Thyroid gland (tissue), 4 donors: ENCODE measurements around the gene TUBA3E.
"Not testable (repeated sequence)": the region's sequence is repeated elsewhere in the genome, so short reads cannot be mapped to it uniquely, and the experiment has no call there.

Source experiments
- POLR2A ChIP-seq, 2 donors: fragments of 450-650 bp; IDR thresholded peaks; one replicate each; pipeline ENCODE4 v1.6.1; 2017; ENCODE audit warnings: antibody characterized with exemption in 2 of 2, mild to moderate bottlenecking in 2 of 2, moderate library complexity in 1 of 2
- TF ChIP-seq, protein P1 (sequence below), 6 experiments: fragments of 200-600 bp in 3 of 6; fragments of 450-650 bp in 3 of 6; sonication (generic) in 3 of 6; IDR thresholded peaks; one replicate each; pipeline ENCODE4 v1.5.1; 2016 to 2019; ENCODE audit warnings: antibody characterized with exemption in 6 of 6, mild to moderate bottlenecking in 2 of 6, inconsistent platforms in 1 of 6, moderate library complexity in 1 of 6

DNA sequence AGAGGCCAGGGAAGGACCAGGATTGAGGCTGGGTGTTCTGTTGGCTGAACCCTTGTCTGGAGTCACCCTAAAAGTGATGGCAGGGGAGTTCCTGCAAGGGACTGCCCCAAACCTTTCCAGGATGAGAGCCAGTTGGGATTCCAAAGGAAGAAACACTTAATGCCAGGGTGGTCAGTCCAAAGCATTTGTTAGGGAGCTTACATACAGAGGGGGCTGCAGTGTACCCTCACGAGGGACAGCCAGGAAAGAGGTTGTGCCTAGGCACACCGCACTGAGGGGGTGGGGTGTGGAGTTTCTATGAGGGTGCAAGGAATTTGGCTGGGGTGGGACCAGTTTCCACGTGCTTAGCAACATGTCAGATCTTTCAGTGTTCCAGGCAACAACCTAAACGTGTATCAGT is 9.3 kb downstream of the TUBA3E start:
- TF ChIP-seq, protein P1, sequence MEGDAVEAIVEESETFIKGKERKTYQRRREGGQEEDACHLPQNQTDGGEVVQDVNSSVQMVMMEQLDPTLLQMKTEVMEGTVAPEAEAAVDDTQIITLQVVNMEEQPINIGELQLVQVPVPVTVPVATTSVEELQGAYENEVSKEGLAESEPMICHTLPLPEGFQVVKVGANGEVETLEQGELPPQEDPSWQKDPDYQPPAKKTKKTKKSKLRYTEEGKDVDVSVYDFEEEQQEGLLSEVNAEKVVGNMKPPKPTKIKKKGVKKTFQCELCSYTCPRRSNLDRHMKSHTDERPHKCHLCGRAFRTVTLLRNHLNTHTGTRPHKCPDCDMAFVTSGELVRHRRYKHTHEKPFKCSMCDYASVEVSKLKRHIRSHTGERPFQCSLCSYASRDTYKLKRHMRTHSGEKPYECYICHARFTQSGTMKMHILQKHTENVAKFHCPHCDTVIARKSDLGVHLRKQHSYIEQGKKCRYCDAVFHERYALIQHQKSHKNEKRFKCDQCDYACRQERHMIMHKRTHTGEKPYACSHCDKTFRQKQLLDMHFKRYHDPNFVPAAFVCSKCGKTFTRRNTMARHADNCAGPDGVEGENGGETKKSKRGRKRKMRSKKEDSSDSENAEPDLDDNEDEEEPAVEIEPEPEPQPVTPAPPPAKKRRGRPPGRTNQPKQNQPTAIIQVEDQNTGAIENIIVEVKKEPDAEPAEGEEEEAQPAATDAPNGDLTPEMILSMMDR (IDR thresholded peaks at IDR 0.05) = not testable (repeated sequence)
- TF ChIP-seq POLR2A (IDR thresholded peaks at IDR 0.05) = not testable (repeated sequence)
